Measurements from ENCODE around the gene GJA1. TPM values are rescaled to one million over a fixed set of nuclear protein-coding genes. Genes with fewer than 3 reads are reported as not detected.

Gene GJA1
- polyA plus RNA-seq, 4 donors, result 0.89 to 88.2 (median 17.1) TPM

GRCh38 chr6:121399966-121400365, 35.5 kb upstream of the GJA1 start:
- no peaks in the 10 kb centered on the region for H3K9me3 ChIP-seq (ENCODE audit: control insufficient read depth in 2 of 2, insufficient read depth in 1 of 2, low read depth in 1 of 2, low read length in 1 of 2)
- peaks cover 0 to 20% (median 12%) of the 10 kb centered on the region in 3 donors for H3K4me1 ChIP-seq (ENCODE audit: control insufficient read depth in 3 of 3, insufficient read depth in 2 of 3, low read depth in 1 of 3, low read length in 2 of 3)
- FAIRE-seq, result no peak
- 11 to 54% (median 36%) methylated on average over 2 of the region's 2 CpGs for whole genome bisulfite sequencing, 3 donors
- H3K27me3 ChIP-seq (ENCODE audit: control insufficient read depth in 3 of 3, insufficient read depth in 3 of 3, low read length in 3 of 3), result no peaks in the 10 kb centered on the region
- H3K27ac ChIP-seq (ENCODE audit: low read depth in 1 of 3, low read length in 2 of 3), result peak overlapping the region; percentile 52 to 63 (median 61)
- H3K4me3 ChIP-seq (ENCODE audit: low read depth in 1 of 3, low read length in 3 of 3), result no peak overlapping the region
- peak; percentile 81 to 91 for DNase-seq
- no peaks in the 10 kb centered on the region for H3K36me3 ChIP-seq (ENCODE audit: control insufficient read depth in 3 of 3, insufficient read depth in 2 of 3, low read depth in 1 of 3, low read length in 3 of 3)

DNA sequence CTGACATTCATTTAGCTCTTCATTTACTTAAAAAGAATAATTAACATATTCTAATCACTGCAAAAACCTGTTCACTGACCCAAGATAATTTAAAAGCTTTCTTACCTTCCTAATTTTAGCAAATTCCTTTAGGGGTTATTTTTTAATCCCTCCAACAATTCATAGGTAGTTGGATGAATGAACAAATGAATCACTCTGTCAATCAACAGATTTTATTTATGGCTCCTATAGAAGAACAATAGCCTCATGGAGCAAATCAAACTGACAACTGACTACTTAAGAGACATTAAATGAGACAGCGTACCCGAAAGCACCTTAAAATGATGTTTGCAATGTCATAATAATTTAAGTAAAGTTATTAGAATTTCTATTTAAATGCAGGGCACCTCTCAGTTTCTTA, 31.5 kb upstream of the GJA1 start:
- DNase-seq, result no peak
- Histone ChIP-seq H3K27me3 (ENCODE audit: control insufficient read depth in 3 of 3, insufficient read depth in 3 of 3, low read length in 3 of 3) (no peaks in the 10 kb centered on the region), H3K9me3 (ENCODE audit: control insufficient read depth in 2 of 2, insufficient read depth in 1 of 2, low read depth in 1 of 2, low read length in 1 of 2) (no peaks in the 10 kb centered on the region), H3K36me3 (ENCODE audit: control insufficient read depth in 3 of 3, insufficient read depth in 2 of 3, low read depth in 1 of 3, low read length in 3 of 3) (no peaks in the 10 kb centered on the region), H3K4me3 (ENCODE audit: low read depth in 1 of 3, low read length in 3 of 3) (no peak overlapping the region), H3K4me1 (ENCODE audit: control insufficient read depth in 3 of 3, insufficient read depth in 2 of 3, low read depth in 1 of 3, low read length in 2 of 3) (peaks cover 0 to 18% (median 0%) of the 10 kb centered on the region in 3 donors), H3K27ac (ENCODE audit: low read depth in 1 of 3, low read length in 2 of 3) (no peak overlapping the region)
- FAIRE-seq, result no peak
- WGBS, 3 donors, result 90 to 96% (median 91%) methylated on average over 2 of the region's 2 CpGs

- H3K27me3 ChIP-seq (ENCODE audit: control insufficient read depth in 3 of 3, insufficient read depth in 3 of 3, low read length in 3 of 3), result no peaks in the 10 kb centered on the region
- FAIRE-seq (no peak), DNase-seq (no peak)
- 52 to 57% (median 57%) methylated on average over 9 of the region's 9 CpGs for WGBS, 3 donors
- no peak overlapping the region for H3K4me3 ChIP-seq (ENCODE audit: low read depth in 1 of 3, low read length in 3 of 3)
- no peaks in the 10 kb centered on the region for H3K36me3 ChIP-seq (ENCODE audit: control insufficient read depth in 3 of 3, insufficient read depth in 2 of 3, low read depth in 1 of 3, low read length in 3 of 3)
- H3K4me1 ChIP-seq (ENCODE audit: control insufficient read depth in 3 of 3, insufficient read depth in 2 of 3, low read depth in 1 of 3, low read length in 2 of 3), result peaks cover 0 to 4% (median 0%) of the 10 kb centered on the region in 3 donors
- no peak overlapping the region for H3K27ac ChIP-seq (ENCODE audit: low read depth in 1 of 3, low read length in 2 of 3)
- H3K9me3 ChIP-seq (ENCODE audit: control insufficient read depth in 2 of 2, insufficient read depth in 1 of 2, low read depth in 1 of 2, low read length in 1 of 2), result no peaks in the 10 kb centered on the region
Measured at GRCh38 chr6:121405306-121405705, 30.1 kb upstream of the GJA1 start.

- H3K4me1 ChIP-seq (ENCODE audit: control insufficient read depth in 3 of 3, insufficient read depth in 2 of 3, low read depth in 1 of 3, low read length in 2 of 3), result no peaks in the 10 kb centered on the region
- DNase-seq, result no peak
- H3K4me3 ChIP-seq (ENCODE audit: low read depth in 1 of 3, low read length in 3 of 3), result no peak overlapping the region
- FAIRE-seq, result no peak
- H3K9me3 ChIP-seq (ENCODE audit: control insufficient read depth in 2 of 2, insufficient read depth in 1 of 2, low read depth in 1 of 2, low read length in 1 of 2), result no peaks in the 10 kb centered on the region
- H3K36me3 ChIP-seq (ENCODE audit: control insufficient read depth in 3 of 3, insufficient read depth in 2 of 3, low read depth in 1 of 3, low read length in 3 of 3), result no peaks in the 10 kb centered on the region
- no peaks in the 10 kb centered on the region for H3K27me3 ChIP-seq (ENCODE audit: control insufficient read depth in 3 of 3, insufficient read depth in 3 of 3, low read length in 3 of 3)
- H3K27ac ChIP-seq (ENCODE audit: low read depth in 1 of 3, low read length in 2 of 3), result no peak overlapping the region
- WGBS, 3 donors, result 95 to 96% (median 96%) methylated on average over 19 of the region's 19 CpGs
Measured at GRCh38 chr6:121408321-121408720, 27.1 kb upstream of the GJA1 start.

DNA sequence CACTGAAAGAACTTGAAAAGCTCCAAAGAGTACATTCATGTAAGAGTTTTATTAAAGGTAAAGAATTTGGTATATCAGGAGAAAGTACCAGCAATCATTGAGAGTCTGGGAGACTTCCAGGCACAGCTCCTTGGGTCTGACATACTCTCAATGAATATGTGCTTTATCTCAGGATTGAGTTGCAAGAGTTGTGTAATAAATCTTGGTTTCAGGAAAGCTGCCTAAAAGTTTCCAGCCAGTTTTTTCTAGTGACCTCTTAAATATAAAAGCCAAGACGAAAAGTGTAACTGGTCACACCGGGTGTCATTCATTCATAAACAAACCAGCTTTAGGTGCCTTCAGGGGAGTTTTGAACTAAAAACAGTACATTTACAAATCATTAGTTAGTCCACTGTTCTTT, 21.6 kb upstream of the GJA1 start:
- H3K4me3 ChIP-seq (ENCODE audit: low read depth in 1 of 3, low read length in 3 of 3), result no peak overlapping the region
- H3K4me1 ChIP-seq (ENCODE audit: control insufficient read depth in 3 of 3, insufficient read depth in 2 of 3, low read depth in 1 of 3, low read length in 2 of 3), result no peaks in the 10 kb centered on the region
- no peak overlapping the region for H3K27ac ChIP-seq (ENCODE audit: low read depth in 1 of 3, low read length in 2 of 3)
- H3K9me3 ChIP-seq (ENCODE audit: control insufficient read depth in 2 of 2, insufficient read depth in 1 of 2, low read depth in 1 of 2, low read length in 1 of 2), result no peaks in the 10 kb centered on the region
- 77 to 98% (median 80%) methylated on average over 2 of the region's 2 CpGs for WGBS, 3 donors
- FAIRE-seq, result no peak
- H3K36me3 ChIP-seq (ENCODE audit: control insufficient read depth in 3 of 3, insufficient read depth in 2 of 3, low read depth in 1 of 3, low read length in 3 of 3), result no peaks in the 10 kb centered on the region
- no peak for DNase-seq
- no peaks in the 10 kb centered on the region for H3K27me3 ChIP-seq (ENCODE audit: control insufficient read depth in 3 of 3, insufficient read depth in 3 of 3, low read length in 3 of 3)

DNA sequence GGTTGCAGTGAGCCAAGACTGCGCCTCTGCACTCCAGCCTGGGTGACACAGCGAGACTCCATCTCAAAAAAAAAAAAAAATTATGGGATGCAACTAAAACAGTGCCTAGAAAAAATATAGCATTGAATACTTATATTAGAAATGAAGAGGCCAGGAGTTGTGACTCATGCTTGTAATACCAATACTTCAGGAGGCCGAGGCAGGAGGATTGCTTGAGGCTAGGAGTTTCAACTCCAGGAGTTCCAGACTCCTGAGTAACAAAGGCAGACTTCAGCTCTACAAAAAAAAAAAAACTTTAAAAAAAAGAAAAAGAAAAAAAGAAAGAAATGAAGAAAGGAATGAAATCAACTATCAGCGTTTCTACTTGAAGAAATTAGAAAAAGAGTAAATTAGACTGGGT, 17.1 kb upstream of the GJA1 start:
- DNase-seq (no peak), FAIRE-seq (no peak)
- Histone ChIP-seq H3K27ac (ENCODE audit: low read depth in 1 of 3, low read length in 2 of 3) (no peak overlapping the region), H3K4me3 (ENCODE audit: low read depth in 1 of 3, low read length in 3 of 3) (no peak overlapping the region), H3K9me3 (ENCODE audit: control insufficient read depth in 2 of 2, insufficient read depth in 1 of 2, low read depth in 1 of 2, low read length in 1 of 2) (no peaks in the 10 kb centered on the region), H3K27me3 (ENCODE audit: control insufficient read depth in 3 of 3, insufficient read depth in 3 of 3, low read length in 3 of 3) (no peaks in the 10 kb centered on the region), H3K36me3 (ENCODE audit: control insufficient read depth in 3 of 3, insufficient read depth in 2 of 3, low read depth in 1 of 3, low read length in 3 of 3) (no peaks in the 10 kb centered on the region), H3K4me1 (ENCODE audit: control insufficient read depth in 3 of 3, insufficient read depth in 2 of 3, low read depth in 1 of 3, low read length in 2 of 3) (no peaks in the 10 kb centered on the region)
- 91 to 96% (median 93%) methylated on average over 4 of the region's 4 CpGs for WGBS, 3 donors

DNA sequence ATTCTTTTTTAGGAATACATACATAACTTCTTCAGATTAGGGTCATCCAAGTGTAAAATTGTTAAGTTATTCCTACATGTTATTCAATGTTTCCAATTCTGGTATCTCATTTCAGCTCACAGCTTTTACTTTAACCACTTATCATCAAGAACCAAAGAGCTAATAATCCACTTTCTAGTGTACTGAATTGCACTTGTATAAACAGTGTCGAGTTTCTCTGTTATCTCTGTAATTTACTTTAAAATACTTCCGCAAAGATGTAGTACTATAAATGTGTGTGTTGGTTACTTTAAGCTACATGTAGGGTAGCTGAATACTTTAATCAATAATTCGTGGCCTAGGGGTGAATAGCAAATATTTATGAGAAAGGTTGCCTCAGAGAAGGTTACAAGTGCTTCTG, 8.8 kb upstream of the GJA1 start:
- H3K4me3 ChIP-seq (ENCODE audit: low read depth in 1 of 3, low read length in 3 of 3), result no peak overlapping the region
- no peaks in the 10 kb centered on the region for H3K27me3 ChIP-seq (ENCODE audit: control insufficient read depth in 3 of 3, insufficient read depth in 3 of 3, low read length in 3 of 3)
- 18 to 49% (median 25%) methylated on average over 3 of the region's 3 CpGs for WGBS, 3 donors
- H3K27ac ChIP-seq (ENCODE audit: low read depth in 1 of 3, low read length in 2 of 3), result no peak overlapping the region
- no peak for FAIRE-seq
- no peaks in the 10 kb centered on the region for H3K9me3 ChIP-seq (ENCODE audit: control insufficient read depth in 2 of 2, insufficient read depth in 1 of 2, low read depth in 1 of 2, low read length in 1 of 2)
- no peak for DNase-seq
- no peaks in the 10 kb centered on the region for H3K36me3 ChIP-seq (ENCODE audit: control insufficient read depth in 3 of 3, insufficient read depth in 2 of 3, low read depth in 1 of 3, low read length in 3 of 3)
- H3K4me1 ChIP-seq (ENCODE audit: control insufficient read depth in 3 of 3, insufficient read depth in 2 of 3, low read depth in 1 of 3, low read length in 2 of 3), result no peaks in the 10 kb centered on the region

- no peaks in the 10 kb centered on the region for H3K27me3 ChIP-seq (ENCODE audit: control insufficient read depth in 3 of 3, insufficient read depth in 3 of 3, low read length in 3 of 3)
- H3K4me1 ChIP-seq (ENCODE audit: control insufficient read depth in 3 of 3, insufficient read depth in 2 of 3, low read depth in 1 of 3, low read length in 2 of 3), result no peaks in the 10 kb centered on the region
- FAIRE-seq (no peak), DNase-seq (no peak)
- no peak overlapping the region for H3K27ac ChIP-seq (ENCODE audit: low read depth in 1 of 3, low read length in 2 of 3)
- no peaks in the 10 kb centered on the region for H3K9me3 ChIP-seq (ENCODE audit: control insufficient read depth in 2 of 2, insufficient read depth in 1 of 2, low read depth in 1 of 2, low read length in 1 of 2)
- no peaks in the 10 kb centered on the region for H3K36me3 ChIP-seq (ENCODE audit: control insufficient read depth in 3 of 3, insufficient read depth in 2 of 3, low read depth in 1 of 3, low read length in 3 of 3)
- 77 to 81% (median 77%) methylated on average over 15 of the region's 15 CpGs for WGBS, 3 donors
- H3K4me3 ChIP-seq (ENCODE audit: low read depth in 1 of 3, low read length in 3 of 3), result no peak overlapping the region
Measured at GRCh38 chr6:121428872-121429756, 6.3 kb upstream of the GJA1 start.
